ENCODE measurements around the gene HAGHL. TPM values are rescaled to one million over a fixed set of nuclear protein-coding genes. Genes with fewer than 3 reads are reported as not detected.

The HAGHL gene
- total RNA-seq, 1 experiment from 2014 or later: 74.8 TPM

- no peaks in the 10 kb centered on the region for H3K36me3 ChIP-seq (ENCODE audit: control insufficient read depth in 1 of 2, insufficient read depth in 2 of 2, low read length in 2 of 2)
- no peak overlapping the region for H2AFZ ChIP-seq (ENCODE audit: low read depth, low read length, poor library complexity, severe bottlenecking)
- peaks cover 3% of the 10 kb centered on the region; the same call in 1 of the 2 replicates for H4K20me1 ChIP-seq (ENCODE audit: insufficient read depth)
- peak overlapping the region; percentile 92 for H3K27ac ChIP-seq (ENCODE audit: low read depth, low read length)
- H3K4me1 ChIP-seq (ENCODE audit: control insufficient read depth in 1 of 2, insufficient read depth in 2 of 2, low read length in 2 of 2): peaks cover 45 to 75% of the 10 kb centered on the region in 2 experiments
- no peaks in the 10 kb centered on the region for H3K9me2 ChIP-seq (ENCODE audit: insufficient read depth)
- intact Hi-C loops (cut with micrococcal nuclease): no loop called here
- H3K4me2 ChIP-seq (ENCODE audit: low read length): peak overlapping the region; percentile 93
- RAD21 ChIA-PET (ENCODE audit: low non-redundant PET in 1 of 2, low total read pairs in 2 of 2, uncharacterized antibody in 2 of 2, unreplicated experiment in 2 of 2): no interaction called here
- TF ChIP-seq CBX3 (IDR thresholded peaks at IDR 0.05; ENCODE audit: low read depth) (no peak), EGR1 (IDR thresholded peaks at IDR 0.05; ENCODE audit: low read depth) (no peak), SRF (IDR thresholded peaks at IDR 0.05; ENCODE audit: low read depth) (no peak), SIN3A (IDR thresholded peaks at IDR 0.05; ENCODE audit: low read depth) (no peak), REST (IDR thresholded peaks at IDR 0.05; ENCODE audit: low read depth) (no peak), YY1 (IDR thresholded peaks at IDR 0.05; ENCODE audit: extremely low read depth, insufficient replicate concordance, low read depth, low read length) (no peak), POLR2A (IDR thresholded peaks at IDR 0.05; ENCODE audit: borderline replicate concordance, extremely low read depth, insufficient read depth, insufficient read length) (no peak), POLR2AphosphoS5 (IDR thresholded peaks at IDR 0.05; ENCODE audit: low read depth, low read length) (no peak), ZNF274 (IDR thresholded peaks at IDR 0.05; ENCODE audit: low read depth, low read length) (no peak), TCF7L2 (IDR thresholded peaks at IDR 0.05; ENCODE audit: borderline replicate concordance, extremely low read depth, insufficient read depth, insufficient read length) (no peak), EZH2phosphoT487 (IDR thresholded peaks at IDR 0.05; ENCODE audit: borderline replicate concordance) (no peak), ATF3 (IDR thresholded peaks at IDR 0.05) (no peak), EZH2 (IDR thresholded peaks at IDR 0.05) (no peak), RAD21 (IDR thresholded peaks at IDR 0.05; ENCODE audit: low read depth) (no peak), CTCF (IDR thresholded peaks at IDR 0.05 in 2 of 3, conservative IDR thresholded peaks at IDR 0.05 in 1 of 3; ENCODE audit: borderline replicate concordance in 1 of 3, insufficient read depth in 1 of 3, low read depth in 2 of 3, low read length in 2 of 3) (no peak), ZFX (IDR thresholded peaks at IDR 0.05) (no peak), ZBTB33 (IDR thresholded peaks at IDR 0.05; ENCODE audit: extremely low read depth, insufficient replicate concordance, low read length) (no peak), CEBPB (IDR thresholded peaks at IDR 0.05; ENCODE audit: low read depth) (no peak), MAX (IDR thresholded peaks at IDR 0.05) (no peak), SP1 (IDR thresholded peaks at IDR 0.05; ENCODE audit: low read depth) (no peak)
- CTCF ChIA-PET: interaction anchor here (1.3 to 2.4 kb wide), 3 partner anchors 11 to 71 kb away, joined by 3 to 20 read pairs (median 6); partner anchors contain the start of genes CHTF18 and RPUSD1
- peak overlapping the region; percentile 59 to 74 for H3K4me3 ChIP-seq (replicated peaks in 1 of 2; ENCODE audit: low read depth in 1 of 2, low read length in 2 of 2)
- no TSS peak for BruUV-seq (replicated peaks)
- no peaks in the 10 kb centered on the region for H3K27me3 ChIP-seq (ENCODE audit: insufficient read depth, low read length)
- peaks cover 22% of the 10 kb centered on the region for H3K79me2 ChIP-seq (ENCODE audit: insufficient read depth, low read length)
- H3K9ac ChIP-seq (ENCODE audit: low read length): peak overlapping the region; percentile 85
- POLR2A ChIA-PET: interaction anchor here (2.3 kb wide), 1 partner anchor 9 kb away, joined by 20 read pairs; the partner anchor contains the start of genes CCDC78 and HAGHL
- DNase-seq (ENCODE audit: low read depth, low spot score) (no peak), ATAC-seq (no peak)
- no peaks in the 10 kb centered on the region for H3K9me3 ChIP-seq (ENCODE audit: control insufficient read depth in 1 of 2, insufficient read depth in 1 of 2, low read depth in 1 of 2, low read length in 2 of 2)
Observed at GRCh38 chr16:716768-717325, 10.1 kb upstream of the HAGHL start.
